NCI-H1694 (cell line): ENCODE measurements around the gene SIRPB2.

Experiments
- DNase-seq: peaks from one replicate; lab custom pipeline; 2025; lab: John Stamatoyannopoulos, UW

The SIRPB2 gene

DNA sequence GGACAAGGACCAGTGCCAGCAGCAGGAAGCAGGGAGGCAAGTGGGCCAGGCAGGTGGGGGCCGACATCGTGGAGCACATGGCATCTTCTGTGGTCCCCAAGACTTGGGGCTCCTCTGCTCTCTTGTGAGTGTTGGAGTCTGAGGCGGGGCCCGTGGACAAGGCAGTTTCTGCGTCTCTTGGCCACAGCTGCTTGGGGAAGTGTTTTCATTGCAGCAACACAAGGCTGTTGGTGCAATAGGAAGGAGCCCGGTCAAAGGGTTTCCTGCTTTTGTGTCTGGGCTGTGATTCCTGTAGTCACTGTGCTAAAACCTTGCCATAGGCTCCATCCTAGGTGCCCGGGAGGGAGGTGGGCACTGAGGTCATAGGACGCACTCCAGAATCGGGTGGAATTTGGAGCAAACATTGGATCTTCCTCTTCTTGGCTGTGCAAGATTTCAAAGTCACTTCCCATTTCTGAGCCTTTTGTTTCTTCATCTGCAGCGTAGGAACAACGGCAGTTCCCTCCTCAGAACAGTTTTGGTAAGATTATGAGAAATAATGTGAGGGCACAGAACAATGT, at the start of gene SIRPB2:
TSS of gene SIRPB2 (minus strand) at position 140 of the 560 bp plus-strand sequence. CDS start at position 79, 61 bp downstream.
- DNase-seq: no peak

GRCh38 chr20:1539816-1540419, 48.7 kb upstream of the SIRPB2 start:
- DNase-seq: no peak

- no peak for DNase-seq
Measured at GRCh38 chr20:1538655-1539054, 47.4 kb upstream of the SIRPB2 start.

GRCh38 chr20:1537731-1538058, 46.5 kb upstream of the SIRPB2 start:
- no peak for DNase-seq

GRCh38 chr20:1536893-1537730, 45.9 kb upstream of the SIRPB2 start:
- DNase-seq: no peak

DNA sequence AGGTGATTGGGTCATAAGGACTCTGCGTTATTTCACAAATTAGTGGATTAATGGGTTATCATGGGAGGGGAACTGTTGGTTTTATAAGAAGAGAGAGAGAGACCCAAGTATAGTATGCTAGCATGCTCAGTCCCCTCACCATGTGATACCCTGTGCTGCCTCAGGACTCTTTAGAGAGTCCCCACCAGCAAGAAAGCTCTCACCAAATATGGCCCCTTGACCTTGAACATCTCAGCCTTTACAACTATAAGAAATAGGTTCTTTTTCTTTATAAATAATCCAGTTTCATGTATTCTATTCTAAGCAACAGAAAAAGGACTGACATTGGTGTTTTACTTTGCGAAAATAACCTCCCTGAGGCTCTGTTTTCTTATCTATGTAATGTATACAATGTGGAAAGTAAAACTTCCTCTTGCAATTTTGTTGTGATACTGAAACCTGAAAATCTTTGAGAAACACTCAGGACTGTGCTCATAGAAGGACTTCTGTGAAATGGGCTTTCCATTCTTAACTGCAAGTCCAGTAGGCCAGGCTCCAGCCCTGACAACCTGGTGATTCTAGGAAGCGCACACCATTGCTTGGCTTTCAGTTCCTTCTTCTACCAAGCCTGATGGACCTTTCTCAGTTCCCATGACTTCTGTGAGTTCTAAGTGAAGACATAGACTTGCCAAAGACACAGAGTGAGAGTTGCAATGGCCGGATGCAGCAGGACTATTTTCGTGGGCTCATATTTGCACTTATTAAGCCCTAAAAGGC, 44.4 kb upstream of the SIRPB2 start:
- DNase-seq: no peak

GRCh38 chr20:1534526-1534925, 43.3 kb upstream of the SIRPB2 start:
- no peak for DNase-seq

- DNase-seq: no peak
Measured at GRCh38 chr20:1533059-1533458, 41.8 kb upstream of the SIRPB2 start.

DNA sequence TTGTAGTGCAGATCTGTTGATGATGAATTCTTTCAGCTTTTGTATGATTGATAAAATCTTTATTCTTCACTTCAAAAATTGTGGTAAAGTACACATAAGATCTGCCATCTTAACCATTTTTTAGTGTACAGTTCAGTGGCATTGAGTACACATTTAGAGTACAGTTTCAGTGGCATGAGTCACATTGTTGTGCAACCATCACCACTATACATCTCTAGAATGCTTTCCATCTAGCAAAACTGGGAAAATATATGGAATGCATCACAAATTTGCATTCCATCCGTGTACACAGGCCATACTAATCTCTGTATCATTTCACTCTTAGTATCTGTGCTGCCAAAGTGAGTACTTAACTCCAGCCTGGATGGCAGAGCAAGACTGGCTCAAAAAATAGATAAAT, 37.6 kb upstream of the SIRPB2 start:
- DNase-seq: no peak

- no peak for DNase-seq
Measured at GRCh38 chr20:1527923-1528322, 36.7 kb upstream of the SIRPB2 start.

GRCh38 chr20:1526896-1527295, 35.7 kb upstream of the SIRPB2 start:
- no peak for DNase-seq

GRCh38 chr20:1526310-1526709, 35.1 kb upstream of the SIRPB2 start:
- no peak for DNase-seq

DNA sequence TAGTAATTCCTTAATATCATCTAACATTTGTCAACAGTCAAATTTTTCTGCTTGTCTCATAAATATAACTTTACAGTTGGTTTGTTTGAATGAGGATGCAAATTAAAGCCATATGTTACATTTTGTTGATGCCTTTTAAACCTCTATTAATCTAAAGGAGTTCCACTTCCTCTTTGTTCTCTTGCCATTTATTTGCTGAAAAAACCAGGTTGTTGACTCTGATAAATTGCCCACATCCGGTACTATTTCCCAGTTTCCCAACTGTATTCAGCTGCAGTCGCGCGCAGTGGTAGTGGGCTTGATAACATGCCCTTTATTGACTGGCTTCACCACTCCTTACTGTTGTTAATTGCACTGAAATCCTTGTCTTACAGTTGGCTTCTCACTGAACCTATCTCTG, 32.8 kb upstream of the SIRPB2 start:
- no peak for DNase-seq

DNA sequence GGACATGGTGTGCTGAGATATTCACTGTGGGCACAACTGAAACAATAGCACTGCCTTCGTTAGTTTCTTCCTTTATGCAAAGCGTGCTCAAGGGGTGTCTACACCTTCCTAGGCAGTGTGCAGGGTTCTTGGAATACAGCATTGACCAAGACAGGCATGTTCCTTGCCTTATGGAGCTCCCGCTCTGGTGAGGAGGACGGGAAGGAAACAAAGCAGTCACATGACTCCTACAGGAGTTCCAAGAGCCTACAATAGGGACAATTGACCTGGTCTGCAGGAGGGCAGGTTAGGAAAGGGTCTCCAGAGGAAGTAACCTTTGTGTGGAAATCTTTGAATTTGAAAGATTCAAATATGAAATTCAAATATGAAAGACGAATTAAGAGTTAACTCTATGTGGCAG, 25.8 kb upstream of the SIRPB2 start:
- no peak for DNase-seq

- no peak for DNase-seq
Measured at GRCh38 chr20:1513801-1514200, 22.6 kb upstream of the SIRPB2 start.

DNA sequence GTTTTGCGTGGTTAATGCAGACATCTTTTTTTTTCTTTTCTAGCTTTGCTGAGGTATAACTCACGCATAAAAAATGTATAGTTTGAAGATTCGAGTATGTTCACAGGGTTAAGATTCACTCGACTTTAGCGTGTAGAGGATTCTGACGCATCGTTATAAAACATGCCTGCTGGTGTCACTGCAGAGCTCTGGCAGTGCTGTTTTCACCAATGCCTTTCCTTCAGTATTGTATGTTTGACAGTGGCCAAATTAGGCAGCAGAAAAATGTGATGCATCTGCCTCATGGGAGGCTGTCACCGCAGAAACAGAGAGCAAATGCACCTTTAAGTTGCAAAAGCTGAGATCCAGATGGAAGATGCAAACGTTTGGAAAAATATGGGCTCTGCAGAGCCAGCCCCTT, 18.0 kb upstream of the SIRPB2 start:
- peak; percentile 9 for DNase-seq

DNA sequence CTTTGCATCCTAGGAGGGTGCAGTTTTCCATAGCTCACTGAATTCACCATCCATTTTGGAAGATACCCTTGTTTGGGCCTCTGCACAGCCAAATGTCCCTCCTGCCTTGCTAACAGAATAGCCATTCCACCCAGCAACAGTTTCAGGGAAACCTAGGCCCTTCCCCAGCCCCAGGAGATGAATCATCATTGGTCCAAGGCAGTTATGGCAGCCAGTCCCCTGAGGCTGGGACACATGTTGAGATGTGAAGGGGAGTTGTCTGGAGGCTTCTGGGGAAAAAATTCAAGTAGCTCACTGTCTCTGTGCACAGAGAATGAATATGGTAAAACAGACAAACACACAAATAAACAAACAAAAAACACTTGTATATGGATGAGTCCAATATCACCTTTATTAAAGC, 17.4 kb upstream of the SIRPB2 start:
- DNase-seq: no peak

DNA sequence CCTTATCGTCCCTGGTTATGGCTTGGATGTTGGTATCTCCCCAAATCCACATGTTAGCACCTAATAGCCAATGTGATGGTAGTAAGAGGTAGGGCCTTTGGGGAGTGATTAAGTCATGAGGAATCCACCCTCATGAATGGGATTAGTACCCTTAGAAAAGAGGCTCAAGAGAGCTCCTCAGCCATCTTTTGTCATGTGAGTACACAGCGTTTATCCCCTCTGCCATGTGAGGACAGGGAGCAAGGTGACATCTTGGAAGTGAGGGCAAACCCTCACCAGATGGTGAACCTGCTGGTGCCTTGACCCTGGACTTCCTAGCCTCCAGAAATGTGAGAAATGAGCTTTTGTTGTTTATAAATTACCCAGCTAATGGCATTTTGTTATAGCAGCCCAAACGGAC, 16.1 kb upstream of the SIRPB2 start:
- no peak for DNase-seq

GRCh38 chr20:1505871-1506270, 14.7 kb upstream of the SIRPB2 start:
- DNase-seq: no peak

DNA sequence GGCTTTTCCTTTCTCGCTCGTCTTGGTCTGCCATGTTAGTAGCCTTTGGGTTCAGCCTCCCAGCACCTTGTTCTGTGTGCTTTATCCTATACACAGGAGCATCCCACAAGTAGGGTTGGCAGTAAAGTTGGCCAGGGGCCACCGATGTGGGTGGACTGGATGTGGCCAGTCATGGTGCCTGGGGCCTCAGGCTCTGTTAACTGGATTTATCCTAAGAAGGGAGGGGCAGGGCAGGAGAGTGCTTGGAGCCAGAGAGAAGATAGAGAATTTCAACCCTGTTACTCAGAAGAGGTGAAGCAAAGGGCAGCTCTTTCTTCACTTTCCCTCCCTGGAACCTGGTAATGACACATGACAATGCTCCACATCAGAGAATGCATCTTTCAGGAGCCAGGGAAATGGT, 14.1 kb upstream of the SIRPB2 start:
- DNase-seq: no peak

GRCh38 chr20:1503564-1504227, 12.5 kb upstream of the SIRPB2 start:
- DNase-seq: peak; percentile 88

DNA sequence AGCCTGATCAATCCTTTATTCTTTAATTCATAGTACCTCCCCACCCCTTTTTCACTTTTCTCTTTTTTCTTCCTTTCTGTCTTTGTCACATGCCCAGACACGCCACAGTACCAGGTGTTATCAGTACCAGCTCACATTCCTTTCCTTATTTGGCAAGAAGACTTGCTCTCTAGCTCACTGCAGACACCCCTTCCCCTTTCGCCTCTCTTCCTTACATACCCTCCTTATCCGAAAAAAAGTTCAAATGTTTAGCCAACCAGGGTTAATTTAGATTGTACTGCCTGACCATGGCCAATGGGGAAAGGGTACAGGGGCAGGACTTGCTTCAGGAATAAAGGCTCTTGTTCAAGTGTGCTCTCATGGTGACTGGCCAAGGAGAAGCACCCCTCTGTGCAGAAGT, 9.3 kb upstream of the SIRPB2 start:
- no peak for DNase-seq
